ENCODE measurements around the gene SCARB1.

SCARB1 gene

DNA sequence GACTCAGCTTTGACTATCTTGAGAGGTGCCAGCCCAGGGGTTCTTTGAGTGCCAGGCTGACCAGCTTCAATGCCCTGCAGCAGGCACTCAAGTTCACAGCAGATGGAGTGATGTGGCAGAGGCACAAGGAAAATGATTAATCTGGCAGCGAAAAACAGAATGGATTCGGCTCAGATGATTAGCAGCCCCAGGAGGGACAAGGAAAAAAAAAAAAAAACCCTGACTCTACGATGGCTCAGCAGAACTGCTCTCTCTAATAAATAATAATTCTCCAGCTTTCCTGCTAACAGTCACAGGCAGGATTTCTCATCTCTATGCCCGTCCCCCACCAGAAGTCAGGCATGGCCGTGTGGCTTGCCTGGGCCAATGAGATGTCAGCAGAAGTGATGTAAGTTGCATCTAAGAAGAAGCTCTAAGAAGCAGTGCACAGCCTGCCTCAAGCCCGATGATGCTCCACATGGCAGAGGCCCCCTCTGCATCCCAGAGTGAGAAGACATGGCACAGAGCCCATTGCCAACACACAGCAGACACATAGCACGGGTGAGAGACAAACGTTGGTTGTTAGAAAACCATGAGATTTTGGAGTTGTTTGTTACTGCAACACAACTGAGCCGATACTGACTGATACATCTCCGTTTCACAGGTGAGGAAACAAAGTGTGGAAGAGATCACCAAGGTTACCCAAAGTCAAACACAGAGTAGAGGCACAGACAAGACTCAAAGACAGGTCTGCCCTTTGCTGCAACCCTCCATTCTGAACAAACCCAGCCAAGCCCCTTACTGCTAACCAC lies 111.0 kb downstream of the SCARB1 start:
- H3K36me3 ChIP-seq (ENCODE audit: insufficient read depth, low read length), result no peaks in the 10 kb centered on the region
- peaks cover 11% of the 10 kb centered on the region for H3K9me3 ChIP-seq (ENCODE audit: control insufficient read depth, insufficient read depth, low read length)
- peaks cover 18% of the 10 kb centered on the region for H3K4me1 ChIP-seq (ENCODE audit: insufficient read depth, low read length)
- no peak overlapping the region for H3K9ac ChIP-seq (ENCODE audit: low read depth, low read length)

GRCh38 chr12:124751654-124752355 lies 111.9 kb downstream of the SCARB1 start:
- H3K9me3 ChIP-seq (ENCODE audit: control insufficient read depth, insufficient read depth, low read length), result peaks cover 8% of the 10 kb centered on the region
- H3K9ac ChIP-seq (ENCODE audit: low read depth, low read length), result no peak overlapping the region
- peaks cover 18% of the 10 kb centered on the region for H3K4me1 ChIP-seq (ENCODE audit: insufficient read depth, low read length)
- H3K36me3 ChIP-seq (ENCODE audit: insufficient read depth, low read length), result no peaks in the 10 kb centered on the region

- Histone ChIP-seq H3K4me1 (ENCODE audit: insufficient read depth, low read length) (peaks cover 18% of the 10 kb centered on the region), H3K36me3 (ENCODE audit: insufficient read depth, low read length) (no peaks in the 10 kb centered on the region), H3K9me3 (ENCODE audit: control insufficient read depth, insufficient read depth, low read length) (0 out of 2 replicates have a peak, but pooled peaks cover 2% of the 10 kb centered on the region), H3K9ac (ENCODE audit: low read depth, low read length) (no peak overlapping the region)
Measured at GRCh38 chr12:124750787-124751471, 112.7 kb downstream of the SCARB1 start.

GRCh38 chr12:124750149-124750656 lies 113.5 kb downstream of the SCARB1 start:
- Histone ChIP-seq H3K36me3 (ENCODE audit: insufficient read depth, low read length) (no peaks in the 10 kb centered on the region), H3K9ac (ENCODE audit: low read depth, low read length) (no peak overlapping the region), H3K4me1 (ENCODE audit: insufficient read depth, low read length) (peaks cover 19% of the 10 kb centered on the region), H3K9me3 (ENCODE audit: control insufficient read depth, insufficient read depth, low read length) (0 out of 2 replicates have a peak, but pooled peaks cover 2% of the 10 kb centered on the region)

DNA sequence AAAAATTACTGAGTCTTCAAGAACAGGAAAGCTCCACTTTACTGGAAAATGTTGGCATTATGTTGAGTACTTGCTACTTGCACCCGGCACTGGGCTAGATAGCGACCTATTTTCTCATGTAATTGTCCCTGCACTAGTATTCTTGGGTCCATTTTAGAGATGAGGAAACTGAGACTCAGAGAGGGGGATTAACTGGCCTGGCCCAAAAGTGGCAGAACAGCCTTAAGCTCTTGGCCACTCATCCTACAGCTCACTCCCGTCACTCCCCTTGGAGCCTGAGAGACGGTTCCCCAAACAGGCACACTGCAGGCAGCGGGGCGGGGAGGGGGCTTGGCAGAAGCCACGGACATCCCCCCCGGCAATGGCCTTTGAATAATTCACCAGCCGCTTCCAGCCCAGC lies 113.9 kb downstream of the SCARB1 start:
- Histone ChIP-seq H3K4me1 (ENCODE audit: insufficient read depth, low read length) (peaks cover 19% of the 10 kb centered on the region), H3K9ac (ENCODE audit: low read depth, low read length) (no peak overlapping the region), H3K36me3 (ENCODE audit: insufficient read depth, low read length) (no peaks in the 10 kb centered on the region), H3K9me3 (ENCODE audit: control insufficient read depth, insufficient read depth, low read length) (0 out of 2 replicates have a peak, but pooled peaks cover 2% of the 10 kb centered on the region)

DNA sequence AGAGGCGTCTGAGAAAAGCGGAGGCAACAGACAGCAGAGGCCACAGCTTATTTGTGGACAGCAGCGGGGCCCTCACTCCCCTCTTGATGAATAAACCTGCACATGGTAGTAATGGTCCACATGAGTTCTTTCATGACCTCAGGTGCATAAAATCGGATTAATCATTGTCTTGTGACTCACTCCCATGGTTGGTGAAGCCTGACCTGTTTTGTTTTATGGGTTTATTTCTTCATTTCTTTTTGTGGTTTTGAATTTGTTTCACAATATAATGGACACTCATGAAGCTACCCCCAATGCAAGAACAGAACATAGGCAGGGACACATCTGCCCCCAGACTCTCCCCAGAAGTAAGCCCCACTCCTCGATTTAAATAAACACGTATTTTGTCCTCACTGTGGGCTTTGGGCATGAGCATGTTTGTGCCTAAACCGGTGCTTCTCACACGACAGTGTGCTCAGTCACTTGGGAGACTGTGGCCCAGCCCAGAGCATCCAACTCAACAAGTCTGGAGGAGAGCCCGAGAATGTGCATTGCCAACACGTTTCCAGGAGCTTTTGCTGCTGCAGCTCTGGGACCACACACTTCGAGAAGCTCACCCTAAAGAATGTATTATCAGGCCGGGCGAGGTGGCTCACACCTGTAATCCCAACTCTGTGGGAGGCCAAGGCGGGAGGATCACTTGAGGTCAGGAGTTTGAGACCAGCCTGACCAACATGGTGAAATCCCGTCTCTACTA lies 116.1 kb downstream of the SCARB1 start:
- peaks cover 16% of the 10 kb centered on the region for H3K4me1 ChIP-seq (ENCODE audit: insufficient read depth, low read length)
- H3K36me3 ChIP-seq (ENCODE audit: insufficient read depth, low read length), result no peaks in the 10 kb centered on the region
- no peaks in the 10 kb centered on the region for H3K9me3 ChIP-seq (ENCODE audit: control insufficient read depth, insufficient read depth, low read length)
- no peak overlapping the region for H3K9ac ChIP-seq (ENCODE audit: low read depth, low read length)

- H3K36me3 ChIP-seq (ENCODE audit: insufficient read depth, low read length), result no peaks in the 10 kb centered on the region
- H3K9ac ChIP-seq (ENCODE audit: low read depth, low read length), result no peak overlapping the region
- no peaks in the 10 kb centered on the region for H3K9me3 ChIP-seq (ENCODE audit: control insufficient read depth, insufficient read depth, low read length)
- peaks cover 20% of the 10 kb centered on the region for H3K4me1 ChIP-seq (ENCODE audit: insufficient read depth, low read length)
Measured at GRCh38 chr12:124746649-124747425, 116.8 kb downstream of the SCARB1 start.

DNA sequence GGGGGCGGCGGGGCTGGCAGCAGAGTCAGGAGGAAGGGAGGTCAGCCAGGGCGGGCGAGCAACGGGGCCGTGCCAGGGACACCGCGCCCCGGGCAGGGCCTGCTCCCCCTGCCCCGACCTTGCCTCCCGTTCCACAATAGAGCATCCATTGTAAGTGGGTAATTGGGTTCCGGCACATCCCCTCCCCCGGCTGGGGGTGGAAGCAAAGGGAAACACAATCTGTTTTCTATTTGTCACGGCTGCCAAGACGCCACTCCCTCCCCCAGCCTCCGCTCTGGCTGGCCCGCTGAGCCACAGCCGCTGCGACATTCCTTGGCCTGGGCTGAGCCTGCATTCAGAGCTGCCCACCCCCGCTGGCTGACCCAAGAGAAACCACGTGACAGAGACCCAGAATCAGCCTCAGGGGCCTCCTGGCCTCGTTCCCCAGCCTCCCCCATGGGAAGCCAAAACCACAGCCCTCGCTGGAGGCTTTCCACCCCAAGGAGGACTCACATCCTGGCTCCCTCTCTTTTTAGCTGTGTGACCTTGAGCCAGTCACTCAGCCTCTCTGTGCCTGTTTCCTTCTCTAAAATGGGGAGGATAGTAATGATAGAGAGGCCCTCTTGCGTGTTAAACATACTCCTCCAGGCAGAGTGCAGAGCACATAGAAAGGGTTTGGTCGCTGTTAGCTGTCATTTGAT lies 117.6 kb downstream of the SCARB1 start:
- peak overlapping the region; percentile 43 for H3K9ac ChIP-seq (ENCODE audit: low read depth, low read length)
- H3K4me1 ChIP-seq (ENCODE audit: insufficient read depth, low read length), result peaks cover 17% of the 10 kb centered on the region; the same call in 1 of the 2 replicates
- H3K36me3 ChIP-seq (ENCODE audit: insufficient read depth, low read length), result no peaks in the 10 kb centered on the region
- no peaks in the 10 kb centered on the region for H3K9me3 ChIP-seq (ENCODE audit: control insufficient read depth, insufficient read depth, low read length)

DNA sequence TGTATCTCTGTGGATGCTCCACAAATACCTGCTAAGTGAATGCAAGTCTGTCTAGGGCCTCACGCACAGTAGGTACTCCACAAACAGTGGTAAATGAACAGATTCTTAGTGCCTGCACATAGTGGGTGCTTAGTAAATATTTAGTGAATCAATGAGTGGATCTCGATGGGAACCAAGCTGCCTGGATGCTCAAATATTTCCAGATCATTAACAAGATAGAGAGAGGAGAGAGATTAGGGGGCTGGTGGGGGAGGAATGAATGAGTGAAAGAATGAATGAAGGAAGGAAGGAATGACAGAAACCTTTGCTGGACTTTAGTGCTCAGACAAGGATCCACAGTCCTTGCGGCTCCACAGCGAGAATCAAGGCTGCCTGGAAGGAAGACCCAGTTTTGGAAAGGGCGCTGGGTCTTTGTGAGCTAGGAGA lies 118.2 kb downstream of the SCARB1 start:
- no peaks in the 10 kb centered on the region for H3K9me3 ChIP-seq (ENCODE audit: control insufficient read depth, insufficient read depth, low read length)
- H3K4me1 ChIP-seq (ENCODE audit: insufficient read depth, low read length), result peaks cover 15% of the 10 kb centered on the region; the same call in 1 of the 2 replicates
- H3K9ac ChIP-seq (ENCODE audit: low read depth, low read length), result peak overlapping the region; percentile 43
- no peaks in the 10 kb centered on the region for H3K36me3 ChIP-seq (ENCODE audit: insufficient read depth, low read length)

DNA sequence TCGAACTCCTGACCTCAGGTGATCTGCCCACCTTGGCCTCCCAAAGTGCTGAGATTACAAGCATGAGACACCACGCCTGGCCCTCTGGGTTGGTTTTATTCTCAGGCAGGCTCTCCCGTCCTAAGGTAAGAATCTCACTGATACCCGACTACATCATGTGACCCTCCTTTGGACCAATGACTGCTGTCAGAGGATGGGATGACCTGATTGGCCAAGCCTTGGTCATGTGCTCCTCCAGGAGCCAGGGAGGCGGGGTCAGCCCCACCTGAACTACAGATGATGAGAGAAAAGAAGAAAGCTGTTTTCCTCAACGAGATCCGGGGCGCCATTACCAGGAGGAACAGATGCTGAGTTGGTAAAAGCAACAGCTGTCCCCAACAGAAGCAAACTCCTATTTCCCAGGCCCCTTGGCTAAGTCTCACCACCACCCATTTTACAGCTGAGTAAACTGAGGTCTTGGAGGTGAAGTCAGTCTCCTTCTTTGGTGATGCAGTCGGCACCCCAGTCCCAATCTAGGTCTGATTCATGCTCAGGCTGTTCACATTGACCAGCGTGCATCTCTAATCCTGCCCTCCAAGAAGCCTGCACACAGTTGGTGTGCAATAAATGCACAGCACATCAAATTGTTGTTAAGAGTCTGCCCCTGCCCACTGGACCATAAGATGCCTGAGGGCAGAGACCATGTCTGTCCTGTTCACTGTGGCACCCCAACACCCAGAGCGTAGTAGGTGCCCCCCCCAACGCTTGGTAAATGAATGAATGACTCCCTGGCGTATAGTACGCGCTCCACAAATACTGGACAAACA lies 118.8 kb downstream of the SCARB1 start:
- H3K9me3 ChIP-seq (ENCODE audit: control insufficient read depth, insufficient read depth, low read length), result no peaks in the 10 kb centered on the region
- peak overlapping the region; percentile 43; the same call in 1 of the 2 replicates for H3K9ac ChIP-seq (ENCODE audit: low read depth, low read length)
- no peaks in the 10 kb centered on the region for H3K36me3 ChIP-seq (ENCODE audit: insufficient read depth, low read length)
- peaks cover 15% of the 10 kb centered on the region; the same call in 1 of the 2 replicates for H3K4me1 ChIP-seq (ENCODE audit: insufficient read depth, low read length)

DNA sequence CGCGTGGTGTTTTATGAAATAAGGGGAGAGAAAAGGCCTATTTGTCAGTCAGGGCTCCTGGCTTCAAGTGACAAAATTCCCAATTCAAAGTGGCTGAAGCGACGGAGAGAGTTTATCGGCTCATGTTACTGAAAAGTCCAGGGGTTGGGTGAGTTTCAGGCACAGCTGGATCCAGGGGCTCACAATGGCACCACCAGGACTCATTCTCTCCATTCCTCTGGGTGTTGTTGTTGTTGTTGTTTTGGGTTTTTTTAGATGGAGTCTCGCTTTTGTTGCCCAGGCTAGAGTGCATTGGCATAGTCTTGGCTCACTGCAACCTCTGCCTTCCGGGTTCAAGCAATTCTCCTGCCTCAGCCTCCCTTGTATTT lies 119.4 kb downstream of the SCARB1 start:
- Histone ChIP-seq H3K36me3 (ENCODE audit: insufficient read depth, low read length) (no peaks in the 10 kb centered on the region), H3K9me3 (ENCODE audit: control insufficient read depth, insufficient read depth, low read length) (no peaks in the 10 kb centered on the region), H3K9ac (ENCODE audit: low read depth, low read length) (no peak overlapping the region), H3K4me1 (ENCODE audit: insufficient read depth, low read length) (peaks cover 15% of the 10 kb centered on the region; the same call in 1 of the 2 replicates)

GRCh38 chr12:124743479-124744272 lies 120.0 kb downstream of the SCARB1 start:
- Histone ChIP-seq H3K36me3 (ENCODE audit: insufficient read depth, low read length) (no peaks in the 10 kb centered on the region), H3K9ac (ENCODE audit: low read depth, low read length) (no peak overlapping the region), H3K9me3 (ENCODE audit: control insufficient read depth, insufficient read depth, low read length) (no peaks in the 10 kb centered on the region), H3K4me1 (ENCODE audit: insufficient read depth, low read length) (peaks cover 15% of the 10 kb centered on the region; the same call in 1 of the 2 replicates)

Measured in ES-I3 (cell line).